HepG2 (cell line): Measurements from ENCODE around the gene FLAD1. TPM values are rescaled to one million over a fixed set of nuclear protein-coding genes. Genes with fewer than 3 reads are reported as not detected.

Experiments
- HCFC1 ChIP-seq: fragments of 150-350 bp; IDR thresholded peaks from 2 replicates; pipeline ENCODE4 v1.6.1; 2014; ENCODE audit warnings: low read depth, low read length
- HOXA7 ChIP-seq: sonication (generic); formaldehyde crosslinking; IDR thresholded peaks from 2 replicates; pipeline ENCODE4 v1.8.1; 2022; ENCODE audit warnings: mild to moderate bottlenecking, missing genetic modification reagents, moderate library complexity
- MAF1 ChIP-seq: sonication (generic); formaldehyde crosslinking; IDR thresholded peaks from 2 replicates; pipeline ENCODE4 v1.5.0; 2020; ENCODE audit warnings: missing genetic modification reagents, borderline replicate concordance
- MIER2 ChIP-seq: IDR thresholded peaks from 2 replicates; pipeline ENCODE4 v1.6.1; 2016; ENCODE audit warnings: missing biosample characterization, missing genetic modification reagents
- NCOR1 ChIP-seq: fragments of 200-600 bp; sonication (generic); IDR thresholded peaks from 2 replicates; pipeline ENCODE4 v1.7.0; 2017; ENCODE audit warnings: antibody characterized with exemption, low read length, borderline replicate concordance
- PBX2 ChIP-seq: IDR thresholded peaks from 2 replicates; pipeline ENCODE4 v1.6.1; 2016; ENCODE audit warnings: control low read depth
- REST ChIP-seq, 2 experiments: IDR thresholded peaks; 2 replicates each; pipeline ENCODE4 v1.6.1; 2011 to 2012; ENCODE audit warnings: low read length in 2 of 2, borderline replicate concordance in 1 of 2, low read depth in 1 of 2, mild to moderate bottlenecking in 1 of 2, moderate library complexity in 1 of 2
- SMC3 ChIP-seq: IDR thresholded peaks from 2 replicates; pipeline ENCODE4 v1.6.1; 2011; ENCODE audit warnings: low read length, improper control_type of control experiment
- SP4 ChIP-seq: sonication (generic); formaldehyde crosslinking; IDR thresholded peaks from 2 replicates; pipeline ENCODE4 v1.8.1; 2023; ENCODE audit warnings: mild to moderate bottlenecking, missing genetic modification reagents
- ZBTB46 ChIP-seq: sonication (generic); formaldehyde crosslinking; IDR thresholded peaks from 2 replicates; pipeline ENCODE4 v1.4.0; 2020; ENCODE audit warnings: mild to moderate bottlenecking, missing genetic modification reagents, borderline replicate concordance
- ZC3H13 ChIP-seq: sonication (generic); formaldehyde crosslinking; IDR thresholded peaks from 2 replicates; pipeline ENCODE4 v1.8.1; 2023; ENCODE audit warnings: mild to moderate bottlenecking, missing genetic modification reagents, moderate library complexity
- ZFP90 ChIP-seq: sonication (generic); formaldehyde crosslinking; IDR thresholded peaks from 2 replicates; pipeline ENCODE4 v1.8.0; 2022; ENCODE audit warnings: missing genetic modification reagents, mild to moderate bottlenecking, inconsistent platforms, borderline replicate concordance
- ZNF205 ChIP-seq: IDR thresholded peaks from 2 replicates; pipeline ENCODE4 v1.6.1; 2018; ENCODE audit warnings: missing biosample characterization, missing genetic modification reagents
- ZNF331 ChIP-seq: sonication (generic); formaldehyde crosslinking; IDR thresholded peaks from 2 replicates; pipeline ENCODE4 v1.4.0; 2020; ENCODE audit warnings: missing genetic modification reagents
- ZNF367 ChIP-seq: sonication (generic); formaldehyde crosslinking; IDR thresholded peaks from 2 replicates; pipeline ENCODE4 v1.4.0; 2020; ENCODE audit warnings: missing genetic modification reagents, borderline replicate concordance
- ZNF530 ChIP-seq: sonication (generic); formaldehyde crosslinking; IDR thresholded peaks from 2 replicates; pipeline ENCODE4 v1.5.0; 2020; ENCODE audit warnings: low read depth, mild to moderate bottlenecking, missing genetic modification reagents
- ZNF572 ChIP-seq: sonication (generic); formaldehyde crosslinking; IDR thresholded peaks from 2 replicates; pipeline ENCODE4 v1.5.1; 2020; ENCODE audit warnings: mild to moderate bottlenecking, missing genetic modification reagents
- ZNF660 ChIP-seq: sonication (generic); formaldehyde crosslinking; IDR thresholded peaks from 2 replicates; pipeline ENCODE4 v1.5.1; 2020; ENCODE audit warnings: mild to moderate bottlenecking, low read depth, missing genetic modification reagents, borderline replicate concordance
- ZNF775 ChIP-seq: sonication (generic); formaldehyde crosslinking; IDR thresholded peaks from 2 replicates; pipeline ENCODE4 v1.4.0; 2020; ENCODE audit warnings: missing genetic modification reagents, mild to moderate bottlenecking, moderate library complexity, borderline replicate concordance
- polyA plus RNA-seq, 8 experiments: library from polyadenylated mRNA; depleted of rRNA in 3 of 8; stranded (reverse) in 7 of 8; unstranded in 1 of 8; fragments of >200 nt; fragmentation: Illumina TruSeq in 4 of 8; extraction: Trizol in 4 of 8; gene quantifications; 2 replicates each; pipeline versions ENCODE4 v1.2.1 to v1.2.3, GENCODE V29; 2011 to 2016; ENCODE audit warnings: low read depth in 4 of 8, missing spikeins in 1 of 8, mixed read lengths in 1 of 8; ENCODE audit not compliant: insufficient read depth in 1 of 8
- total RNA-seq, 5 experiments: library from RNA; depleted of rRNA; stranded (reverse); fragments of >200 nt; fragmentation: Illumina TruSeq; extraction: Trizol; gene quantifications; 2 replicates each; pipeline ENCODE4 v1.2.3, GENCODE V29; 2016; ENCODE audit warnings: low read depth in 1 of 5
- TF ChIP-seq, protein P1 (sequence below): sonication (generic); formaldehyde crosslinking; IDR thresholded peaks from 2 replicates; pipeline ENCODE4 v1.4.0; 2020; ENCODE audit warnings: mild to moderate bottlenecking, missing genetic modification reagents

The FLAD1 gene
- total and polyA plus RNA-seq, 2 of the 13 experiments (the other 11 are each of a cell fraction or from before 2014, with no cell fraction given) = 25.9 to 32.8 TPM

DNA sequence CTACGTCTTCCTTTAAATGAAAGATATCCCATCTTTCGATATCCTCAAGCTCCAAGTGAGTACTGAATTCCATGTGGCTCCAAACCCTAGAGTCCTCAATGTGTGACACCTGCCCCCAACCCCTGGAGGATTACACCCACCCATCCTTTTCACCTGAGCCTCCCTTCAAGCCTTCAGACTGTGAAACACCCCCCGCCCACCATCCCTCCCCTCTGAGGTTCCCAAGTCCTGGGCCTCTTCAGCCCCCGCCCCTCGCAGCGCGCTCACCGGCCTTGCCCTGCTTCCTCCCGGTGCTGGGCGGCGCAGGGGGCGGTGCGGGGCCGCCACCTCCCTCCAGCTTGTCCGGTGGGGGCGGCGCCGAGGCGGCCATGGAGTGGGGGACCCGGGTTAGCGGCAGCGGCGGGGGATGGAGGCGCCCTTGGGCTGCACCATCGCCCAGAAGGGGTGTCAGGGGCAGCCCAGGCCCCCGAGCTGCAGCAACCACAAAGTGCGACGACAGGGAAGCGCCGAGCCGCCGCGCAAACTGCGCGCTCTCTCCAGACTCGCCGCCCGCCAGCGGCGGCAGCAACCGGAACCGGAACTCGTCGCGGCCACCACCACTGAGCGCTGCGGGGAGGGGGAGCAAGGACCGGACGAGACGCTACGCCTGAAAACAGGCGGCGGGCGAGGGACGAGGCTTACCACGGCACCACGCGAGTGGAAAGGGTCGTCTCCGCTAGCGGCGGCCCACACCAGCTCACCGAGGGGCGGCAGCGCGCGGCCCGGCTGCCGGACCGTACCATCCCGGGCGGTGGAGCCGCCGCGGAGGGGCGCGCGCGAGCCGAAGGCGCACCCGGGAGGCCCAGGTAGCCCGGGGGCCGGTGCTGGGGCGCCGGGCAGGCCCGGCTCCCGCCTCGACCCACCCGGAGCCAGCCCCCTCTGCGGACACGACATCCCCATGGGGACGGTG is 21.7 kb upstream of the FLAD1 start, which contains the start of gene PYGO2 (continued):
- TF ChIP-seq NCOR1 = peak; percentile 29; the same call in 1 of the 2 replicates
- TF ChIP-seq PBX2 (CRISPR knock-in tag) = no peak
- 0 out of 2 replicates have a peak, but pooled peaks have one; percentile 56 for TF ChIP-seq ZNF205
- TF ChIP-seq MAF1 (CRISPR knock-in tag) = peak; percentile 82; the same call in 1 of the 2 replicates
- peak; percentile 74 for TF ChIP-seq SP4
- no peak for TF ChIP-seq MIER2 (CRISPR knock-in tag)
- no peak for TF ChIP-seq HOXA7 (CRISPR knock-in tag)
- TF ChIP-seq ZBTB46 = no peak
- peak; percentile 46 for TF ChIP-seq ZNF331
- TF ChIP-seq ZNF660 (CRISPR knock-in tag) = no peak
- peak; percentile 80; the same call in 1 of the 2 replicates for TF ChIP-seq ZNF572 (CRISPR knock-in tag)
- no peak for TF ChIP-seq REST (IDR thresholded peaks at IDR 0.05; ENCODE audit: borderline replicate concordance in 1 of 2, low read depth in 1 of 2, low read length in 2 of 2)
- TF ChIP-seq SMC3 = no peak
- TF ChIP-seq HCFC1 = no peak; the same call in 1 of the 2 replicates
- TF ChIP-seq, protein P1, sequence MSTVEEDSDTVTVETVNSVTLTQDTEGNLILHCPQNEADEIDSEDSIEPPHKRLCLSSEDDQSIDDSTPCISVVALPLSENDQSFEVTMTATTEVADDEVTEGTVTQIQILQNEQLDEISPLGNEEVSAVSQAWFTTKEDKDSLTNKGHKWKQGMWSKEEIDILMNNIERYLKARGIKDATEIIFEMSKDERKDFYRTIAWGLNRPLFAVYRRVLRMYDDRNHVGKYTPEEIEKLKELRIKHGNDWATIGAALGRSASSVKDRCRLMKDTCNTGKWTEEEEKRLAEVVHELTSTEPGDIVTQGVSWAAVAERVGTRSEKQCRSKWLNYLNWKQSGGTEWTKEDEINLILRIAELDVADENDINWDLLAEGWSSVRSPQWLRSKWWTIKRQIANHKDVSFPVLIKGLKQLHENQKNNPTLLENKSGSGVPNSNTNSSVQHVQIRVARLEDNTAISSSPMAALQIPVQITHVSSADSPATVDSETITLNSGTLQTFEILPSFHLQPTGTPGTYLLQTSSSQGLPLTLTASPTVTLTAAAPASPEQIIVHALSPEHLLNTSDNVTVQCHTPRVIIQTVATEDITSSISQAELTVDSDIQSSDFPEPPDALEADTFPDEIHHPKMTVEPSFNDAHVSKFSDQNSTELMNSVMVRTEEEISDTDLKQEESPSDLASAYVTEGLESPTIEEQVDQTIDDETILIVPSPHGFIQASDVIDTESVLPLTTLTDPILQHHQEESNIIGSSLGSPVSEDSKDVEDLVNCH (CRISPR knock-in tag) = no peak; the same call in 1 of the 2 replicates
- no peak for TF ChIP-seq ZNF367 (CRISPR knock-in tag)
- TF ChIP-seq ZNF775 (CRISPR knock-in tag) = no peak
- TF ChIP-seq ZFP90 (CRISPR knock-in tag) = peak; percentile 73; the same call in 1 of the 2 replicates
- TF ChIP-seq ZC3H13 = peak; percentile 94
- TF ChIP-seq ZNF530 (CRISPR knock-in tag) = no peak
